H9 (cell line): ENCODE data around the gene WNT5B. TPM values are rescaled to one million over a fixed set of nuclear protein-coding genes. Genes with fewer than 3 reads are reported as not detected.
A peak's percentile ranks its signal among the peaks of the same experiment; 100 is the strongest.

Experiments
- DNase-seq: peaks from one replicate; pipeline ENCODE4 v3.0.0-alpha.2; 2017
- H2AFZ ChIP-seq: one replicate; pipeline ENCODE4 v1.6.1; 2013; ENCODE audit warnings: mild to moderate bottlenecking, low read length, control low read depth, moderate library complexity
- H2AK5ac ChIP-seq: 2 replicates; pipeline ENCODE4 v1.6.1; 2013; ENCODE audit warnings: low read length, control low read depth, mixed read lengths; ENCODE audit not compliant: insufficient read length
- H2BK120ac ChIP-seq: one replicate; pipeline ENCODE4 v1.6.1; 2013; ENCODE audit warnings: low read depth, mild to moderate bottlenecking, low read length, control low read depth, inconsistent platforms; ENCODE audit not compliant: poor library complexity, severe bottlenecking
- H2BK12ac ChIP-seq: 2 replicates; pipeline ENCODE4 v1.6.1; 2013; ENCODE audit warnings: low read length, control low read depth, mixed read lengths, low read depth; ENCODE audit not compliant: insufficient read length
- H2BK15ac ChIP-seq: 2 replicates; pipeline ENCODE4 v1.6.1; 2013; ENCODE audit warnings: low read depth, low read length, control low read depth
- H2BK20ac ChIP-seq: one replicate; pipeline ENCODE4 v1.6.1; 2013; ENCODE audit warnings: low read depth, mild to moderate bottlenecking, low read length, control low read depth, inconsistent platforms; ENCODE audit not compliant: poor library complexity, severe bottlenecking
- H2BK5ac ChIP-seq: 2 replicates; pipeline ENCODE4 v1.6.1; 2013; ENCODE audit warnings: low read length, control low read depth, mixed read lengths; ENCODE audit not compliant: insufficient read length
- H3K14ac ChIP-seq: 2 replicates; pipeline ENCODE4 v1.6.1; 2013; ENCODE audit warnings: low read length, control low read depth; ENCODE audit not compliant: insufficient read depth
- H3K18ac ChIP-seq: 2 replicates; pipeline ENCODE4 v1.6.1; 2013; ENCODE audit warnings: low read depth, mild to moderate bottlenecking, mixed read lengths, low read length, control low read depth; ENCODE audit not compliant: insufficient read length
- H3K23ac ChIP-seq: 2 replicates; pipeline ENCODE4 v1.6.1; 2013; ENCODE audit warnings: low read length, control low read depth, mixed read lengths, low read depth; ENCODE audit not compliant: insufficient read length
- H3K23me2 ChIP-seq: 2 replicates; pipeline ENCODE4 v1.6.1; 2013; ENCODE audit warnings: low read depth, mild to moderate bottlenecking, mixed read lengths, low read length, control low read depth; ENCODE audit not compliant: insufficient read length, poor library complexity, severe bottlenecking
- H3K27ac ChIP-seq: 2 replicates; pipeline ENCODE4 v1.5.1; 2013; ENCODE audit warnings: low read length, control low read depth, mixed read lengths, low read depth; ENCODE audit not compliant: insufficient read length
- H3K27me3 ChIP-seq: 2 replicates; pipeline ENCODE4 v1.6.1; 2013; ENCODE audit warnings: low read length, control low read depth, inconsistent platforms; ENCODE audit not compliant: insufficient read depth
- H3K4ac ChIP-seq: 2 replicates; pipeline ENCODE4 v1.6.1; 2013; ENCODE audit warnings: low read depth, mild to moderate bottlenecking, control low read depth, inconsistent platforms, low read length, moderate library complexity
- H3K4me1 ChIP-seq: 2 replicates; pipeline ENCODE4 v1.6.1; 2013; ENCODE audit warnings: low read length, control low read depth, inconsistent platforms; ENCODE audit not compliant: insufficient read depth
- H3K4me2 ChIP-seq: 2 replicates; pipeline ENCODE4 v1.6.1; 2013; ENCODE audit warnings: low read length, control low read depth, mixed read lengths; ENCODE audit not compliant: insufficient read length, insufficient read depth
- H3K56ac ChIP-seq: 2 replicates; pipeline ENCODE4 v1.6.1; 2013; ENCODE audit warnings: low read depth, mild to moderate bottlenecking, mixed read lengths, low read length, control low read depth; ENCODE audit not compliant: insufficient read length
- H3K79me1 ChIP-seq: 2 replicates; pipeline ENCODE4 v1.6.1; 2013; ENCODE audit warnings: low read depth, mild to moderate bottlenecking, moderate library complexity, low read length, control low read depth, inconsistent platforms; ENCODE audit not compliant: insufficient read depth, poor library complexity, severe bottlenecking
- H3K79me2 ChIP-seq: 2 replicates; pipeline ENCODE4 v1.6.1; 2013; ENCODE audit warnings: low read length, control low read depth, inconsistent platforms; ENCODE audit not compliant: insufficient read depth
- H3K9ac ChIP-seq: 2 replicates; pipeline ENCODE4 v1.6.1; 2013; ENCODE audit warnings: low read length, control low read depth, mixed read lengths; ENCODE audit not compliant: insufficient read length; ENCODE audit errors: extremely low read depth
- H3K9me3 ChIP-seq: one replicate; pipeline ENCODE4 v1.6.1; 2013; ENCODE audit warnings: low read depth, low read length, inconsistent platforms; ENCODE audit not compliant: control insufficient read depth
- H3T11ph ChIP-seq: one replicate; pipeline ENCODE4 v1.6.1; 2013; ENCODE audit warnings: mild to moderate bottlenecking, low read length, control low read depth, inconsistent platforms
- H4K20me1 ChIP-seq: one replicate; pipeline ENCODE4 v1.6.1; 2013; ENCODE audit not compliant: control insufficient read depth, insufficient read length, insufficient read depth
- H4K5ac ChIP-seq: 2 replicates; pipeline ENCODE4 v1.6.1; 2013; ENCODE audit warnings: low read depth, mild to moderate bottlenecking, mixed read lengths, low read length, control low read depth; ENCODE audit not compliant: insufficient read length
- H4K8ac ChIP-seq: replicated peaks from 2 replicates; pipeline ENCODE4 v1.6.1; 2013; ENCODE audit warnings: low read length, control low read depth, mixed read lengths, low read depth; ENCODE audit not compliant: insufficient read length
- H4K91ac ChIP-seq: 2 replicates; pipeline ENCODE4 v1.6.1; 2013; ENCODE audit warnings: low read depth, mild to moderate bottlenecking, moderate library complexity, mixed read lengths, low read length, control low read depth; ENCODE audit not compliant: insufficient read length
- H3K27ac Mint-ChIP-seq, 3 experiments: 2 replicates in 2 of 3; 3 replicates in 1 of 3; pipeline ENCODE4 v1.8.0; 2020 to 2021; ENCODE audit warnings: mixed read lengths in 3 of 3, mild to moderate bottlenecking in 1 of 3, moderate library complexity in 1 of 3
- H3K27me3 Mint-ChIP-seq: 2 replicates; pipeline ENCODE4 v1.8.0; 2021; ENCODE audit warnings: low read depth, mild to moderate bottlenecking, moderate library complexity, mixed read lengths
- H3K36me3 Mint-ChIP-seq, 3 experiments: 2 replicates in 2 of 3; 3 replicates in 1 of 3; pipeline ENCODE4 v1.8.0; 2020 to 2021; ENCODE audit warnings: low read depth in 3 of 3, mixed read lengths in 3 of 3; ENCODE audit not compliant: insufficient read depth in 1 of 3
- H3K4me1 Mint-ChIP-seq, 2 experiments: 2 replicates each; pipeline ENCODE4 v1.8.0; 2020; ENCODE audit warnings: mixed read lengths in 2 of 2
- H3K4me3 Mint-ChIP-seq, 2 experiments: 2 replicates in 1 of 2; 3 replicates in 1 of 2; pipeline ENCODE4 v1.8.0; 2020 to 2021; ENCODE audit warnings: mild to moderate bottlenecking in 2 of 2, mixed read lengths in 2 of 2, moderate library complexity in 1 of 2
- H3K9me3 Mint-ChIP-seq, 2 experiments: 2 replicates in 1 of 2; 3 replicates in 1 of 2; pipeline ENCODE4 v1.8.0; 2020; ENCODE audit warnings: mild to moderate bottlenecking in 2 of 2, mixed read lengths in 2 of 2, moderate library complexity in 1 of 2
- CTCF ChIP-seq: fragments of 200-600 bp; sonication (generic); conservative IDR thresholded peaks from 3 replicates; pipeline ENCODE4 v1.8.0; 2021; ENCODE audit warnings: antibody characterized with exemption, mild to moderate bottlenecking
- WGBS: extraction: QIAGEN DNeasy Blood & Tissue Kit; methylation state at CpG from one replicate; pipeline ENCODE4 v1.1.7; 2013; ENCODE audit warnings: missing lambda C conversion rate, low lambda C conversion rate, mixed read lengths; ENCODE audit not compliant: insufficient read length; ENCODE audit errors: extremely low coverage; 5-methylcytosine and 5-hydroxymethylcytosine counted together
- total RNA-seq: library from RNA; stranded (reverse); gene quantifications from 2 replicates; pipeline ENCODE4 v1.2.1, GENCODE V29; 2021

WNT5B gene
- total RNA-seq, 1 experiment from 2014 or later: 1.5 TPM

DNA sequence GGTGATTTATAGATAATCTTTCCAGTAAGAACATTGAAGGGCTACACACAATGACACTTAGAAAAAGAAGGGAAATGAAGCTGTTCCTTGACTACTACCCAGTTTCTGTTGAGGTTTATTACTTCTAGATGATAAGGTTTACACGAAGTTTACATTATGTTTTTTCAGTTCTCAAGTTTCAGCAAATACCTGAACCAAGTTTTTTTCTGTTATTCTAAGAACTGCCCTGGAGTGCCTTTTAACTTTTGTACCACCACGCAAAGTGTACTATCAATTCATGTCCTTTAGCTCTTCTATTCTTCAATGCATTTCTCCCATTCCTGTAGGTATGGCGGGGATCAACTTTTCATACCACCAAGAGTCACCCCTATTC, 40.5 kb upstream of the WNT5B start:
- TF ChIP-seq CTCF: no peak
- Histone ChIP-seq H3K9ac (no peak overlapping the region), H3K18ac (no peak overlapping the region), H4K20me1 (peaks cover 5% of the 10 kb centered on the region), H3K27ac (no peak overlapping the region), H3K79me2 (no peaks in the 10 kb centered on the region; the same call in 1 of the 2 replicates), H2BK120ac (no peak overlapping the region), H2AFZ (no peak overlapping the region), H3K56ac (no peak overlapping the region), H3K14ac (no peak overlapping the region), H2BK20ac (no peak overlapping the region), H3T11ph (no peak overlapping the region), H3K23me2 (peaks cover 20% of the 10 kb centered on the region), H3K9me3 (no peaks in the 10 kb centered on the region), H2BK12ac (no peak overlapping the region), H3K79me1 (no peaks in the 10 kb centered on the region), H2BK5ac (no peak overlapping the region), H3K27me3 (peaks cover 25% of the 10 kb centered on the region; the same call in 1 of the 2 replicates), H2BK15ac (no peak overlapping the region), H4K91ac (no peak overlapping the region), H2AK5ac (no peak overlapping the region), H3K4me1 (peaks cover 11% of the 10 kb centered on the region; the same call in 1 of the 2 replicates), H3K23ac (no peak overlapping the region), H3K4ac (no peak overlapping the region), H3K4me2 (no peak overlapping the region), H4K8ac (no peak overlapping the region), H4K5ac (no peak overlapping the region)
- Mint-ChIP-seq H3K4me1 (peaks cover 56 to 66% of the 10 kb centered on the region in 2 experiments), H3K9me3 (peaks cover 0 to 1% of the 10 kb centered on the region in 2 experiments; a peak in 1 of 5 replicates), H3K27me3 (peaks cover 95% of the 10 kb centered on the region), H3K36me3 (peaks cover 0 to 2% (median 0%) of the 10 kb centered on the region in 3 experiments; a peak in 1 of 7 replicates), H3K27ac (no peak overlapping the region; a peak in 1 of 7 replicates), H3K4me3 (peak overlapping the region in 1 of 2 experiments; percentile 49; a peak in 2 of 5 replicates)
- DNase-seq: no peak
- no CpG with 5 or more reads among the region's 3 CpGs for WGBS
